CD4-positive, alpha-beta memory T cell (primary cell): ENCODE results near the gene TPBG. TPM values are rescaled to one million over a fixed set of nuclear protein-coding genes. Genes with fewer than 3 reads are reported as not detected.
A peak's percentile ranks its signal among the peaks of the same experiment; 100 is the strongest.

Experiments used
- CTCF ChIA-PET: fragments of 350-600 bp; sonication (Branson Sonifier 250); formaldehyde crosslinking; loops from one replicate; lab custom pipeline; 2021; ENCODE audit warnings: inconsistent platforms; ENCODE audit not compliant: partially characterized antibody; lab: Charles Lee
- POLR2A ChIA-PET: fragments of 350-600 bp; sonication (Branson Sonifier 250); formaldehyde crosslinking; loops from one replicate; lab custom pipeline; 2021; ENCODE audit not compliant: partially characterized antibody; lab: Charles Lee
- DNase-seq, 5 donors: peaks; one replicate each; pipeline versions ENCODE4 v3.0.0 to v3.0.0-alpha.2; 2020 to 2022; ENCODE audit warnings: mixed read lengths in 1 of 5
- H3K27ac ChIP-seq: one replicate; pipeline ENCODE4 v1.7.0; 2013; ENCODE audit warnings: low read depth, low read length
- H3K27me3 ChIP-seq: 2 replicates; pipeline ENCODE4 v1.7.0; 2013; ENCODE audit warnings: mild to moderate bottlenecking, low read length, moderate library complexity; ENCODE audit not compliant: insufficient read depth
- H3K36me3 ChIP-seq: 2 replicates; pipeline ENCODE4 v1.7.0; 2013; ENCODE audit warnings: mild to moderate bottlenecking, low read length, moderate library complexity; ENCODE audit not compliant: insufficient read depth
- H3K4me1 ChIP-seq: 2 replicates; pipeline ENCODE4 v1.7.0; 2013; ENCODE audit warnings: mild to moderate bottlenecking, low read length, moderate library complexity; ENCODE audit not compliant: insufficient read depth
- H3K4me3 ChIP-seq, 2 donors: one replicate each; pipeline ENCODE4 v1.7.0; 2013; ENCODE audit warnings: low read length in 2 of 2, mild to moderate bottlenecking in 1 of 2
- H3K9me3 ChIP-seq, 2 donors: one replicate each; pipeline ENCODE4 v1.7.0; 2013; ENCODE audit warnings: low read length in 2 of 2, control low read depth in 1 of 2; ENCODE audit not compliant: control insufficient read depth in 1 of 2
- H3K27ac Mint-ChIP-seq, 7 donors: one replicate each; pipeline ENCODE4 v1.8.0; 2020 to 2021; ENCODE audit warnings: mixed read lengths in 7 of 7, mild to moderate bottlenecking in 6 of 7, inconsistent platforms in 3 of 7, moderate library complexity in 3 of 7
- H3K27me3 Mint-ChIP-seq, 2 donors: one replicate each; pipeline ENCODE4 v1.8.0; 2020 to 2021; ENCODE audit warnings: mixed read lengths in 2 of 2
- H3K36me3 Mint-ChIP-seq, 2 donors: one replicate each; pipeline ENCODE4 v1.8.0; 2020 to 2021; ENCODE audit warnings: mixed read lengths in 2 of 2, inconsistent platforms in 1 of 2, mild to moderate bottlenecking in 1 of 2
- H3K4me1 Mint-ChIP-seq, 4 donors: one replicate each; pipeline ENCODE4 v1.8.0; 2020 to 2021; ENCODE audit warnings: mixed read lengths in 4 of 4, mild to moderate bottlenecking in 1 of 4
- H3K4me3 Mint-ChIP-seq, 8 donors: one replicate each; pipeline ENCODE4 v1.8.0; 2020 to 2021; ENCODE audit warnings: mixed read lengths in 8 of 8, mild to moderate bottlenecking in 7 of 8, moderate library complexity in 6 of 8, inconsistent platforms in 3 of 8
- H3K9me3 Mint-ChIP-seq, 8 donors: one replicate each; pipeline ENCODE4 v1.8.0; 2020 to 2021; ENCODE audit warnings: mixed read lengths in 8 of 8, mild to moderate bottlenecking in 5 of 8, inconsistent platforms in 3 of 8, moderate library complexity in 1 of 8
- intact Hi-C: fragments of 100-400 bp; cut with micrococcal nuclease; formaldehyde crosslinking; loops from one replicate; pipeline ENCODE4 v1.15.1; 2023
- polyA plus RNA-seq, 2 donors: library from polyadenylated mRNA; unstranded; fragments of 300-500 nt; fragmentation: Illumina TruSeq; gene quantifications; one replicate each; pipeline ENCODE4 v1.2.3, GENCODE V29; 2021
- total RNA-seq, 2 experiments: library from RNA; stranded (reverse); gene quantifications; one replicate each; pipeline ENCODE4 v1.2.3, GENCODE V29; 2021

The TPBG gene, protein sequence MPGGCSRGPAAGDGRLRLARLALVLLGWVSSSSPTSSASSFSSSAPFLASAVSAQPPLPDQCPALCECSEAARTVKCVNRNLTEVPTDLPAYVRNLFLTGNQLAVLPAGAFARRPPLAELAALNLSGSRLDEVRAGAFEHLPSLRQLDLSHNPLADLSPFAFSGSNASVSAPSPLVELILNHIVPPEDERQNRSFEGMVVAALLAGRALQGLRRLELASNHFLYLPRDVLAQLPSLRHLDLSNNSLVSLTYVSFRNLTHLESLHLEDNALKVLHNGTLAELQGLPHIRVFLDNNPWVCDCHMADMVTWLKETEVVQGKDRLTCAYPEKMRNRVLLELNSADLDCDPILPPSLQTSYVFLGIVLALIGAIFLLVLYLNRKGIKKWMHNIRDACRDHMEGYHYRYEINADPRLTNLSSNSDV
- total RNA-seq = under 1 TPM; 0.79 to 1.00 TPM
- polyA plus RNA-seq = 1 to 10 TPM; 1.6 to 1.7 TPM

DNA sequence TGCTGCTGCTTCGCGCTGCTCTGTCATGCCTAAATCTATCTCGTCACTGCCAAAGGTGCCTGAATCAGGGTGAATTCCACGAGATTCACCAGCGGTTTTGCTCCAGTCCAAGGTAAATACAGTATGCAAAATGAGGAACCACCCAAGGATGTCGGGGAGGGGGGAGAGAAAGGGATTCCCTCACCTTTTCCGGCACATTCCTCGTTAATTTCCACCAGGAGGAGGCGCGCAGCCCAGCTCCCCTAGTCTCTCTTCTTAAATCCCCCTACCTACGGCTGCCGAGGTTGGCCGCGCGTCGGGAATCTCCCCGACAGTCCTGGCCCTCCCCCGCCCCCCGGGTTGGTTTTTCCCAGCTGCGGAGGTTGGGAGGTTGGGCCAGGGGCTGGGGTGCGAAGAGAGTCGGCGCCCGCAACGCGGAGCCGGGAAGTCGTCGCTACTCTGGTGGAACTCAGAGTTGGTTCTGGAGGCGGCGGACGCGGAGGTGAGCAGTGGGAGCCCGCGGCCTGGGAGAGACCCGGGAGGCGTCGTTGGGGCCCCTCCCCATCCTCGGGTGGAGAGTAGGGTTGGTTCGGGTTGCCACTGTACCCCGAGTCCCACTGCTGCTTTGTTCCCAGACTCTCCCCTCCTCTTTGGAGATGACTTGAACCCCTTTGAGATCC lies at the start of gene TPBG:
TSS of gene TPBG (plus strand) at position 390 of the 659 bp plus-strand sequence. CDS start 1,145 bp downstream, outside the sequence.
- Histone ChIP-seq H3K4me1 (peaks cover 11% of the 10 kb centered on the region), H3K9me3 (no peaks in the 10 kb centered on the region), H3K36me3 (no peaks in the 10 kb centered on the region), H3K27ac (no peak within 1 kb of the TSS), H3K27me3 (peaks cover 14% of the 10 kb centered on the region), H3K4me3 (peak within 1 kb of the TSS; percentile 29 to 52)
- H3K36me3 Mint-ChIP-seq = peaks cover 0 to 1% of the 10 kb centered on the region in 2 donors
- intact Hi-C loops = loop anchor here (5.0 kb wide), 1 partner anchor 91 kb away; no protein-coding TSS in a partner anchor
- H3K4me1 Mint-ChIP-seq = peaks cover 7 to 31% (median 21%) of the 10 kb centered on the region in 4 donors
- H3K4me3 Mint-ChIP-seq = peak within 1 kb of the TSS; percentile 85 to 91 (median 88)
- POLR2A ChIA-PET = no interaction called here
- CTCF ChIA-PET = no interaction called here
- H3K9me3 Mint-ChIP-seq = peaks cover 0 to 3% (median 0%) of the 10 kb centered on the region in 8 donors
- H3K27ac Mint-ChIP-seq = peak within 1 kb of the TSS in 4 of 7 donors; percentile 9 to 77 (median 46)
- peaks cover 15 to 27% of the 10 kb centered on the region in 2 donors for H3K27me3 Mint-ChIP-seq
- peak; percentile 5 to 39 (median 15) for DNase-seq

- Histone ChIP-seq H3K27ac (no peak overlapping the region), H3K9me3 (no peaks in the 10 kb centered on the region), H3K4me1 (no peaks in the 10 kb centered on the region), H3K4me3 (no peak overlapping the region), H3K36me3 (no peaks in the 10 kb centered on the region), H3K27me3 (no peaks in the 10 kb centered on the region)
- no peak overlapping the region for H3K4me3 Mint-ChIP-seq
- CTCF ChIA-PET = no interaction called here
- no peaks in the 10 kb centered on the region for H3K9me3 Mint-ChIP-seq
- H3K27me3 Mint-ChIP-seq = no peaks in the 10 kb centered on the region
- no peaks in the 10 kb centered on the region for H3K36me3 Mint-ChIP-seq
- no peak for DNase-seq
- POLR2A ChIA-PET = interaction anchor here (0.8 kb wide), 1 partner anchor 840 kb away, joined by 3 read pairs; no protein-coding TSS in a partner anchor
- no peak overlapping the region for H3K27ac Mint-ChIP-seq
- intact Hi-C loops = no loop called here
- H3K4me1 Mint-ChIP-seq = no peaks in the 10 kb centered on the region
Measured at GRCh38 chr6:82322386-82322785, 41.2 kb upstream of the TPBG start.

DNA sequence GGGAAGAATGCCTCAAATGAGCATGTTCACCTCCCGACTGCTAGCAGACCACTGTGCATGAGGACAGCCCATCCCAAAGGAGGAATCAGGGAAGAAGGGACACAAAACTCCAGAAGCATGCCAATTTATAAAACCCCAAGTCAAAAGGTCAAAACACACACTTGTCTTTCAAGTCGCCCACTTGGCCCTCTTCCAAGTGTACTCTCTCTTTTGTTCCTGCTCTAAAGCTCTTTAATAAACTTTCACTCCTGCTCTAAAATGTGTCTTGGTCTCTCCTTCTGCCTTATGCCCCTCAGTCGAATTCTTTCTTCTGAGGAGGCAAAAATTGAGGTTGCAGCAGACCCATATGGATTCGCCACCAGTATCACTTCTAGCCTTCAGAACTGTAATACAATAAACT lies 33.9 kb upstream of the TPBG start:
- H3K27me3 ChIP-seq = no peaks in the 10 kb centered on the region
- H3K27me3 Mint-ChIP-seq = peaks cover 4 to 12% of the 10 kb centered on the region in 2 donors

DNA sequence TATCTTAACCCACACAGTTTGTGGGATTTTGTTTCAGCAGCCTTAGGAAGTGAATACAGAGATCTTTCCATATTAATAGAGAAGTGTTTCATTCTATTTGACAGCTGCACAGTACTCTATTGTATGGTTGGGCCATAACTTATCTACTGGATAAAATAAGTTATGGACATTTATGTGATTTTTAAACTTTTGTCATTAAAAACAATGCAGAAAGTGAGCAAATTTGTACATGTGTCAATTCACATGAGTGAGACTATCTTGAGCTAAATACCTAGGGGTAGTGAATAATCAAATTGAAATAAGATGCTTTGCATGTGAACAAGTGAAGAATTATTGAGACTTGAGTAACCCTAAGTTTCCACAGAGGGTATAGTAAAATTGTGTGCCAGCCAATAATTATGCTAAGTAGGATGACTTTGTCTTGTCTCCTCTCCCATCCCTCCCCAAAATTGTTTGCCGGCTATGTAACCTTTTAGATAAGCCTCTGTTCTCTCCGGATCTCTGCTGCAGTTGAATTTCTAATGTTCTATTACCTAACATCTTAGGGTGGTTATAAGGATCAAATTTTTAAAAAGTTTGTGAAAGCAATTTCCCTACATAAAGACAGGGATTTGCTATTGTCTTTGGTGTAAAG lies 33.3 kb upstream of the TPBG start:
- Mint-ChIP-seq H3K27ac (no peak overlapping the region), H3K9me3 (peaks cover 0 to 1% (median 0%) of the 10 kb centered on the region in 8 donors), H3K27me3 (peaks cover 4 to 12% of the 10 kb centered on the region in 2 donors), H3K36me3 (no peaks in the 10 kb centered on the region), H3K4me3 (no peak overlapping the region), H3K4me1 (peaks cover 0 to 12% (median 0%) of the 10 kb centered on the region in 4 donors)
- intact Hi-C loops = no loop called here
- ChIA-PET CTCF (no interaction called here), POLR2A (no interaction called here)
- Histone ChIP-seq H3K36me3 (no peaks in the 10 kb centered on the region), H3K27ac (no peak overlapping the region), H3K4me1 (no peaks in the 10 kb centered on the region), H3K9me3 (no peaks in the 10 kb centered on the region), H3K27me3 (no peaks in the 10 kb centered on the region), H3K4me3 (no peak overlapping the region)
- no peak for DNase-seq

More for the DNA sequence above, 33.9 kb upstream of the TPBG start:
- intact Hi-C loops = no loop called here
- Histone ChIP-seq H3K4me3 (no peak overlapping the region), H3K27ac (no peak overlapping the region), H3K36me3 (no peaks in the 10 kb centered on the region), H3K4me1 (no peaks in the 10 kb centered on the region), H3K9me3 (no peaks in the 10 kb centered on the region)
- POLR2A ChIA-PET = no interaction called here
- Mint-ChIP-seq H3K9me3 (peaks cover 0 to 1% (median 0%) of the 10 kb centered on the region in 8 donors), H3K36me3 (no peaks in the 10 kb centered on the region), H3K4me1 (peaks cover 0 to 12% (median 0%) of the 10 kb centered on the region in 4 donors), H3K4me3 (no peak overlapping the region), H3K27ac (no peak overlapping the region)
- CTCF ChIA-PET = no interaction called here
- DNase-seq = no peak

DNA sequence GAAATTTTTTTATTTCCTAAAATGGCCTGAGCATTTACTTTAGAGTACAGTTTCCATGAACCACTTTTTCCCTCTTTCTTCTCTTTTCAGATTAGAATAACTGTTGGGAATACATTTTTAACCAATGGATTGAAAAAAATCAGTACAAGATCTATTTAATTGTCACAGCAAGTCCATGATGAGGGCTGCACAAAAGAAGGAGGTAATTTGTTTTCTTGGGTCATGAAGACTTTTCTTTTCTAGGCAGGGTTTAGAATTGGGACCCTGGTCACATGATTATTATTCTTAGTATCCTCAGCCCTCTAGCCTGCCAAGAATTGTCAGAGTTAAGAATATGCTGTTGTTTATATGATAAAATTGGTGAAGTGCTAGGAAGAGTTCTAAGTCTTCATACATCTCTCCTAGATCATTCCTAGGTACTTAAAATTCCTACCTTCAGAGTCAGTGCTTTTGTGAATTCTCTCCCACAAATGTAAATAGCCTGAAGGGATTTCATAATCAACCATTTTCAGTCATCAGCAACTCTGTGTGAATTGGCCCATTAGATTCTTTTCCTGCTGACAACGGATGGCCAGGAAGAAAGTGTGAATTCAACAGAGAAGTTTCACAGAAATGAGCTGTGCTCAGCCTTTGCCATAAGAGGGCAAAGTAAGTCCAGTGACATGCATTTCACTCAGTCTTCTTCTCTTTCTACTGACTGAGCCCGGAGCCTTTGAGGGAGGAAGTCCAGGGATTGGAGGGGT lies 32.4 kb upstream of the TPBG start:
- CTCF ChIA-PET = no interaction called here
- POLR2A ChIA-PET = no interaction called here
- peaks cover 0 to 1% (median 0%) of the 10 kb centered on the region in 8 donors for H3K9me3 Mint-ChIP-seq
- H3K27ac Mint-ChIP-seq = no peak overlapping the region
- no peak overlapping the region for H3K4me3 Mint-ChIP-seq
- H3K27me3 Mint-ChIP-seq = peaks cover 4 to 12% of the 10 kb centered on the region in 2 donors
- intact Hi-C loops = no loop called here
- H3K36me3 Mint-ChIP-seq = no peaks in the 10 kb centered on the region
- Histone ChIP-seq H3K27me3 (no peaks in the 10 kb centered on the region), H3K4me3 (no peak overlapping the region), H3K9me3 (no peaks in the 10 kb centered on the region), H3K36me3 (no peaks in the 10 kb centered on the region), H3K4me1 (no peaks in the 10 kb centered on the region), H3K27ac (no peak overlapping the region)
- H3K4me1 Mint-ChIP-seq = peaks cover 0 to 12% (median 0%) of the 10 kb centered on the region in 4 donors
- DNase-seq = no peak

- no peaks in the 10 kb centered on the region for H3K9me3 ChIP-seq
- Mint-ChIP-seq H3K27me3 (peaks cover 4 to 12% of the 10 kb centered on the region in 2 donors), H3K4me1 (peaks cover 0 to 12% (median 0%) of the 10 kb centered on the region in 4 donors), H3K9me3 (peaks cover 0 to 1% (median 0%) of the 10 kb centered on the region in 8 donors), H3K4me3 (no peak overlapping the region), H3K27ac (no peak overlapping the region), H3K36me3 (no peaks in the 10 kb centered on the region)
- POLR2A ChIA-PET = no interaction called here
- intact Hi-C loops = no loop called here
- DNase-seq = no peak
- no peaks in the 10 kb centered on the region for H3K27me3 ChIP-seq
- no peak overlapping the region for H3K27ac ChIP-seq
- H3K4me1 ChIP-seq = no peaks in the 10 kb centered on the region
- CTCF ChIA-PET = interaction anchor here (0.8 kb wide), 1 partner anchor 14 kb away, joined by 3 read pairs; no protein-coding TSS in a partner anchor
- no peaks in the 10 kb centered on the region for H3K36me3 ChIP-seq
- H3K4me3 ChIP-seq = no peak overlapping the region
Measured at GRCh38 chr6:82333781-82334180, 29.8 kb upstream of the TPBG start.
